ENCODE data around the gene ANGPTL2. TPM values are rescaled to one million over a fixed set of nuclear protein-coding genes. Genes with fewer than 3 reads are reported as not detected.

ANGPTL2 gene
- polyA plus RNA-seq, 4 donors: 8.0 to 72.4 (median 13.5) TPM

DNA sequence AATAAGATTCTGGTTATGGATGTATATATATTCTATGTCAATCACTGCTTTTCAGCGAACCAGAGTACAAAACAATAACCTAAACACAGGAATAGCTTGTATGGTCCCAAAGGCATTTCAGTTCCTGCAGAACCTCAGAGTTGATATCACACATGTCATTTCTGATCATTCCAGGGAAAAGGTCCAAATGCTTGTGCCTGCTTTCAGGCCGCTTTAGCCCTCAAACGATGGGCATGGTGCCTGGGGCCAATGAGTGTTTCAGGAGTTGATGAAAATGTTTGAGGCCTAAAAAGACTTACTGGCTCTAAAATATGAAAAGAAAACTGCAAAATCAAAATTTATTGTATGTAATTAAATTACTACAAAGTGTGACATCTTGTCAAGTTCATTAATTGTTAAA lies 22.8 kb downstream of the ANGPTL2 start:
- no peak for DNase-seq (ENCODE audit: low read depth in 4 of 4, low spot score in 3 of 4)

DNA sequence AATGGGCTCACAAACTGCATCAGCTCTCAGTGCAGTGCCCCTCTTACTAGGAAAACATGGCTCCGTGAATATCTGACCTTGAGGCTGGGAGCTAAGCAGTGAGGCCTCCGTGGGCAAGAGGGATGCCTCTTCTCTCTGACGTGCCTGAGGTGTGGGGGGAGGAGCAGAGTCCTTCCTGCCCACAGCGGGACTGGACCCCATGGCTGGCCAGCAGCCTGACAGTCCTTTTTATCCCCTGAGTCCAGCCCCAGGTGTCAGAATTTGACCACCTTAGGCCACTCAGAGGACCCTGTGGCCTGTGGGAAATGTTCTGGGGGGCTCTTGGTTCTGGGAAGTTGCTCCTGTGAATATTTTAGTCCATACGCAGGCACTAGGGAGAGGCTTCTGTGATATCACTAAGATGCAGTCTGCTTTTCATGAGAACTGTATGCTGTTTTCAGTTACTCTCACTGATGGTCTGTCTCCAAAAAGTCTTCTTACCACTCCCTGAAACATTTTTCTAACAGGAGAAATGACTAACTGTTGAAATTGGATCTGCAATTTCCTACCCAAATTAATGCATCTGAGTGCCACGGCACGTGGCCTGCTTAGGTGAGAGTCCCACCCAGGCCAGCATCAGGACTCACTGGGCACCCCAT lies 23.4 kb downstream of the ANGPTL2 start:
- DNase-seq (ENCODE audit: low read depth in 4 of 4, low spot score in 3 of 4): no peak

DNA sequence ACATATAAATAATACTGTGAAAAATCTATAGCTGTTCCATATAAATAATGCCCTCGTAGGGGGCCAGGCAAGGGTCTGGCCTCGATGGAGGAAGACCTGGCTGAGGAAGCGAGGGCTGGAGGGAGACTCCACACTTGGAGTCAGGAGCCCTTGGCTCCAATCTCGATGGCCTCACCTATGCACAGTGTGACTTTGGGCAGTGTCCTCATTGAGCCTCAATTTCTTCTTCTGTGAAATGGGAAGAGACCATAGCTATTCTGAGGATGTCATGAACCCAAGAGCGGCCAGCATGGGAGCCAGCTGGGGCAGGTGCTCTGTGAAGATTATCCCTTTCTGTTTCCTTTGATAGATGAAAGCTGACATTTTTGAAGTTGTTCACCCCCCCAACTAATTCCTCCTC lies 24.8 kb downstream of the ANGPTL2 start:
- DNase-seq (ENCODE audit: low read depth in 4 of 4, low spot score in 3 of 4): no peak

DNA sequence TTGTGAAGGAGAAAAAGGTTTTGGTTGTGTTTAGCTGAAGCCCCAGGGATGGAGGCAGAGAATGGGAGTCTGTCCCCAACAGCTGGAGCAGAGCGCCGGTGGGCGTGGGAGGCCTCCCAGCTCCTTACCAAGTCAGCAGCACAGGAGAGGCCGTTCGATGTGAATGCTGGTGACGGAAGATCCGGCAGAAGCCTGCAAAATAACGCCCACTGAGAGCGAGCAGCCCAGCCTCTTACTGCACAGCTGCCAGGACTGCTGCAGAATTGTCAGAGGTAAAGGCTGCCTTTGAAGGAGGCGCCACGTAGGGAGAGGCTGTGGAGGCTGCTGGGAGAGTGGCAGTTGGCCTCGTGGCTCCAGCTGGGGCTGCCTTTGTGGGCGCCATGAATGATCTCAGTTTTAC lies 26.2 kb downstream of the ANGPTL2 start:
- no peak for DNase-seq (ENCODE audit: low read depth in 4 of 4, low spot score in 3 of 4)

DNA sequence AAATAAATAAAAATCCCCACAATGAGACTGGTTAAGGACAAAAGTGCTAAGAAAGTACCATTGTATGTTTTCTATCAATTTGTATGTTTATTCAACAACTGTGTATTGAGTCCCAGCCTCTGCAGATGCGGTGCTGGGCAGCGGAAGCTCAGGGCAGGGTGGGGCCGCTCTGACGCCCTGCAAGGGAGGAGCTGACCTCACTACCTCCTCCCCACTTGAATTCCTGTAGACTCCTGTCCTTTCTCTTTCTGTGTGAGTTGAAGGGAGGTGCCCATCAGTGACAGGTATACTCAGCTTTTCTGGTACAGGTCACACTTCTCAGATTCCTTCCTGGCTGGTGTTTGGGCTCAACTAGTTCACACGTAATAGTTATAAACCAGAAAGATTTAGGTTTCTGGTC lies 27.0 kb downstream of the ANGPTL2 start:
- DNase-seq (ENCODE audit: low read depth in 4 of 4, low spot score in 3 of 4): no peak

DNA sequence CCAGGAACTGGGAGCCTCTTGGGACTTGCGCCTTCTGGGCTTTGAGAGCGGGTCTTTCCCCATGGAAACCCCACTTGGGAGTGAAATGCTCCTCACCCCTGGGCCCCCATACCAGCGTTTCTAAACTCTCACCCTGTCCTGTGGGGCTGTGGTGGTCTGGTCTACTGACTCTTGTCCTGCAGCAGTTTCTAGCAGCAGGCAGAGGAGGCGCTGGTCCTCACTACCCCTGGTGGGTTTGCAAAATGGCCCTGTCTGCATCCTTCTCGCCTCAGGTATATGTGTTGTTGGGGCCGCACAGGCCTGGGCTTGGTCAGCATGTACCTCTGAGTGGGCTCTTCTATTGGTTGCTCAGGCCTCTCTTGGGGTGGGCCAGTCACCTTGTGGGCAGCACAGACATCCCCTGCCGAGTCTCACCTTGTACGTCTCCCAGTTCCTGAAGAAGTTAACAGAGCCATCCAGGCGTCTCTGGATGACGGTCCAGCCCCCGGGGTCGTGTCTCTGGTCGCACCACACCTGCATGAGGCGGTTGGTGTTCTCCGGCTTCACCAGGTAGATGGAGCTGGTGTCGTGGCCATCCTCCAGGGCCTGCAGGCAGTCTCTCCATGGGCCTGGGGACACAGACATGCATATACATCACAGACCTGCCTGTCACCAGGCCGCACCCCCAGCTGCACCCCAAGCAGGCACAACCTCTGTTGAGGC lies 29.0 kb downstream of the ANGPTL2 start:
- no peak for DNase-seq (ENCODE audit: low read depth in 4 of 4, low spot score in 3 of 4)

DNA sequence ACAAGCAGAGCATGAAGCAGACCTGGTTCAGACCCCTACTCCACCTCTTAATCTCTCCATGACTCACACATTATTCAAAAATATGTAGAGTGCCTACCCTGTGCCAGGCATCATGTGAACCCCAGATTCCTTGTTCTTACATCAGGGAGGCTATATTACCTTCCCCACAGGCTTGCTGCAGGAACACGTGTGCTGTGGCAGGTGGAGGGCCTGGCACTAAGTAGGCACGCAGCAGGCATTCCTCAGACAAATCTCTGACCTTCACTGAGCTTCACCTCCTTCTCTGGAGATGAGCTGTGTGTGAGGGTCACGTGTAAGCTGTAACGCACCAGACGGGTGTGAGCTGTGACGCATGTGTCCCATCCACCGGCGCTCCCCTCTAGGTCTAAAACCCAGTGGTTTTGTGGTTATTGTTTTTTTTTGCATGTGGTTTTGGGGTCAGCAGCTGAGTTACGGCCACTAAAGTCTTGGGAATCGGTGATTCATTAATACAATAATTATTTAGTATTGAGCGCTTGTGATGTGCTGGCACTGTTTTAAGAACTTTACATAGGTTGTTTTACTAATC lies 30.3 kb downstream of the ANGPTL2 start:
- DNase-seq (ENCODE audit: low read depth in 4 of 4, low spot score in 3 of 4): no peak

DNA sequence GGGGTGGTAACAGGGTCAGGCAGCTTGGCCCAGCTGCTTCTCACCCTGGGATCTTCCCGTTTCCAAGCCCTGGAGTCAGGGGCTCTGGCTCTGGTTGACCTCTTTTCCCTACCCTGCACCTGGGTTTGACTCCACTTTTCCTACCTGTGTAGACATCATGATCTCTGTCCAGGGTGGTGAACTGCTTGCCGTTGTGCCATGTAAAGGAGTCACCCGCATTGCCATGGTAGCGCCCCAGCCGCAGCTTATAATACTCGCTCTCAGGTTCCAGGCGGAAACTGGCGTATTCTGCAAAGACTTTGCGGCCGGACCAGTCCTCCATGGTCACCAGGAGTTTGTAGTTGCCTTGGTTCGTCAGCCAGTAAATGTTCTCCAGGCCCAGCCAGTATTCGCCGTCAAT lies 30.9 kb downstream of the ANGPTL2 start:
- no peak for DNase-seq (ENCODE audit: low read depth in 4 of 4, low spot score in 3 of 4)

DNA sequence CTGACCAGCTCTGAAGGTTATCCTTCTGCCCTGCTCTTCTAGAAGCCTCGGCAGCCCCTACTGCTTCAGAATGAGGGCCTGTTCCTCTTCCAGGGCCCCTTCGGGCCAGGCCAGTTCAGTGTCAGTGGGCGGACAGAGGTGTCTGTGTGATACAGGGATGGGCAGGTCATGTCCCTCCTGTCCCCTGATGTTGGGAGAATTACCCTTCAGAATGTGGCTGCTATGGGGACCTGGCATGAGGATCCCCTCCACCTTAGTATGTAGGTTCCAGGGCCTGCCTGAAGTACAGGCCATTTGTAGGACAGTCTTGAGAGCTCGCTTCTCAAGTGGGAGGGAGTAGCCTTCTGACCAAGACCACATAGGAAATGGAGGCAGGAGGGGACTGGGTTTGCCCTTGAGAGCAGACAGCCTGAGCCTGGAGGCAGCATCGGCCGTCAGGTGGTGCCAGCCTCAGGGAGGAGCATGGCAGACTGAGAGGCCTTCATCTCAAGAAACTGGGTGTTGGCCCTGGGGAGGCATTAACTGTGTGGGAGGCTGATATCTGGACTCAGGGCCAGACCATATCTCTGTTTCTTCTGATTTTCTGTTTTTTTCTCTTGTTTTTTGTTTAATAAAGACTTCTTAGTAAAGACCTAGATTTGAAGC lies 32.0 kb downstream of the ANGPTL2 start:
- no peak for DNase-seq (ENCODE audit: low read depth in 4 of 4, low spot score in 3 of 4)

DNA sequence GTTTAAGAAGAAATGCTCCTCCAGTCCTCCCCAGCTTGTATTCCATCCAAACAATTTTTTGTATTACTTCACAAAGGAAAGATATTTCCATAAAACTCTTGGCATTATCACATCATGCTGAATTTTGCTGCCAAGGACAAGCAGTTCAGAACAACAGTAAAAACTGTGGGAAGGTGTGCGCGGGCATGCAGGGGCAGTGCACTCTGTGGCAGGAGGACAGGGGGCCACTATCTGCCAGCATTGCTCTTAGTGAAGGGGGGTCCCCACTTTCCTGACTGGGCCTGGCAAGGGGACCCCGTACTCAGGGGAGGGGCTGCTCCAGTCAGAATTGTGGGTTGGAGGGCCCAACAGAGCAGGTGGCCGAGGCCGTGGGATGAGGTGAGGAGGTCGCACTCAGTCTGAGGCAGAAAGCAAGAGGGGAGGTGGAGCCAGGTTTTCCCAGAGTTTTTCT lies 32.8 kb downstream of the ANGPTL2 start:
- no peak for DNase-seq (ENCODE audit: low read depth in 4 of 4, low spot score in 3 of 4)

DNA sequence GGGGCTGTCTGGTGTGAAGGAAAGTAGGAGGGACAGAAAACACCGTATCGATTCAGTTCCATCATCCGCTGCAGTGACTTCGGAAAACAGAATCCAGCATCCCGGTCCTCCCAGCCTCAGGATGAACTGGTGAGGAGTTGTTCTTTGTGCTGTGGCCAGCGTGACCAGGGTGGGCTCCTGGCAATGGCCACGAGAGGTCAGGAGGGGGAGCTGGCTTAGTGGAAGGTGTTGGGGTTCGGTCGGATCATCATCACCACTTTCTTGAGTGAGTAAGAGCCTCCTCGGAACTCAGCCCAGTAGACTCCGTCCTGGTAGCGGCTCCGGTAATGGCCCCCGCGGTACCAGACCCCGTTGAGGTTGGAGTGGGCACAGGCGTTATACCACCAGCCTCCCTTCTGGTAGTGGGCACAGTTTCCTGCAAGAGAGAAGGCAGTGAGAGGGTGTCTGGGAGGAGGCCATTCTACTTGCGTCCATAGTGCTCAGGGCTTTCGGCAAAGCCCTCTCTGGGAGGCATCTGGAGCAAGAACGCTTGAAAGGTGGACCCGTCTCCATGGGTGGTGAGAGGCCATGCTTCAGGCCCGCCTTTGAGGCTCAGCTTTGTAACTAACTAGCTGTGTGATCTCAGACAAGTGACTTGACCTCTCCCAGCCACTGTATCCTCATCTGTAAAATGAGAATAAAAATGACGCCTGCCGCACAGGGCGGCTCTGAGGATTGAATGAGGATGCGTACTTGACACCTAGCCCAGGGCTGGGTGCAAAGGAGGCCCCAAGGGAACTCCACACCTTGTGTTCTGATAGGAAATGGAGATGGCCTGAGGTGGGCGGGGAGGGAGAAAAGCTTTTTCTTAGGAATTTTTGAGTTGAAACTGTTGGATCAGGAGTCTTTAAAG lies 33.5 kb downstream of the ANGPTL2 start:
- DNase-seq (ENCODE audit: low read depth in 4 of 4, low spot score in 3 of 4): no peak

DNA sequence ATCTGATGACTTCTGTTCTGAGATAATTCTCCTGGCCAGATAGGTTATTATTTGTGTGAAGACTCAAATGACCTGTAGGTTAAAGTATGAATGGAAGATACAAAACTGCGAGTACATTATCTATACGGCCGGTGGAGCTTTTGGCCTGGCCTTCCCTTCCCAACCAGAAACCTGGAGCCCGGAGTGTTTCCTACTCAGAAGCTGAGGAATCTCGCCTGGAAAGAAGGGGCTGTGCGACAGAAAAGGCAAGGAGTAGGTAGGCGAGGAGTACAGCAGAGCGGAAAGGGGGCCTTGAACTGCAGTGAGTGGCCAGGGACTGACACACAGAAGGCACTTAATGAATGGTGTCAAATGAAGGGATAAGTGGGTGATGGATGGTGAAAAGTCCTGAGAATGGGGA lies 34.6 kb downstream of the ANGPTL2 start:
- no peak for DNase-seq (ENCODE audit: low read depth in 4 of 4, low spot score in 3 of 4)

DNA sequence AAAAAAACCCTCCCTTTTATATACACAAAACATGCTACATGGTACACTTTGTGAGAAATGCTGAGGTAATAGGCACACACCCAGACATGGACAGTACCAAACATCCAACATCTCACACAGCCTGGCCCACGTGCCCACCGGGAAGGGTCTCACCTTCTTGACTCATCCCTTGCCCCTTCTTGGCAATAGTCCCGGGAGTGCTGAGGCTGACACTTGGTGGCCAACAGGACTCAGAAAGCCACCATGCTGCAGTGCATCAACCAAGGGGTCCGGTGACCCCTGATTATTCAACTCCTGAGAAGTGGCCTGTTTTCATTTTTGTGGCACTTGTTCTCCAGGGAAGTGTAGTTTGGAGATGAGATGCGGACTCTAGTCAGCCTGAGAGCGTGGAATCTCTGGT lies 35.0 kb downstream of the ANGPTL2 start:
- DNase-seq (ENCODE audit: low read depth in 4 of 4, low spot score in 3 of 4): no peak

DNA sequence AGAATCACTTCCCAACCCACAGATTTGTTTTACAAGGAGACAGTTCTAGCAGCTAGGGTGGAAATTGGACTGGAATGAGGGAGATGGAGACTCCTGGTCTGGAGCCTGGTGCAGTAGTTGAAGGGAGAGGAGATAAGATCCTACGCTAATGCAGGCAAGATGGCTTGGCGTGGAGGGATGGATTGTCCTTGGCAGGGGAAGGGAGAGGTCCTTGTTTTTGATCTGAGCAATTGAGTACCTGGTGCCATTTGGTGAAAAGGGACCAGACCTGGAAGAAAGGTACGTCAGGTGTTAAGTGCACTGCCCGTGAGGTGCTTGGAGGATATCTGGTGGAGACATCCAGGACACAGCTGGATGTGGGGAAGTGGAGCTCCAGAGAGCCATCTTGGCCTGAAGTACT lies 35.7 kb downstream of the ANGPTL2 start:
- DNase-seq (ENCODE audit: low read depth in 4 of 4, low spot score in 3 of 4): no peak

DNA sequence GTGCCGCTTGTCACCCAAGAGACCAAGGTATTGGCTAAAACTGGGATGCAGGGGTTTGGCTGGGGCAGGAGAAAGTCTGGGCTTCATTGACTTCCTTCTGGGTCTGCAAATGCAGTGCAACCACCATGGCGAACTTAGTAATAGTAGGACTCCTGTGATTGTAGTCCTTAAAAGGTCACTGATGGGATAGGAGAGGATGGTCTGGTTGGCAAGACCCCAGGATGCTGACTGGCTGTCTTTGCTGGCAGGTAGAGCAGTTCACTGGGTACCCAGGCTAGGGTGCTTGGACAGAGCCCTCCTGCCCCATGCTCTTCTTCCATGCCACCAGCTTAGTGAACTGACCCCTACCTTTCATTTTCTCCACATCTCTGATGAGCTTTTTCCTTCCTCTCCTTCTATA lies 37.2 kb downstream of the ANGPTL2 start:
- DNase-seq (ENCODE audit: low read depth in 4 of 4, low spot score in 3 of 4): no peak

DNA sequence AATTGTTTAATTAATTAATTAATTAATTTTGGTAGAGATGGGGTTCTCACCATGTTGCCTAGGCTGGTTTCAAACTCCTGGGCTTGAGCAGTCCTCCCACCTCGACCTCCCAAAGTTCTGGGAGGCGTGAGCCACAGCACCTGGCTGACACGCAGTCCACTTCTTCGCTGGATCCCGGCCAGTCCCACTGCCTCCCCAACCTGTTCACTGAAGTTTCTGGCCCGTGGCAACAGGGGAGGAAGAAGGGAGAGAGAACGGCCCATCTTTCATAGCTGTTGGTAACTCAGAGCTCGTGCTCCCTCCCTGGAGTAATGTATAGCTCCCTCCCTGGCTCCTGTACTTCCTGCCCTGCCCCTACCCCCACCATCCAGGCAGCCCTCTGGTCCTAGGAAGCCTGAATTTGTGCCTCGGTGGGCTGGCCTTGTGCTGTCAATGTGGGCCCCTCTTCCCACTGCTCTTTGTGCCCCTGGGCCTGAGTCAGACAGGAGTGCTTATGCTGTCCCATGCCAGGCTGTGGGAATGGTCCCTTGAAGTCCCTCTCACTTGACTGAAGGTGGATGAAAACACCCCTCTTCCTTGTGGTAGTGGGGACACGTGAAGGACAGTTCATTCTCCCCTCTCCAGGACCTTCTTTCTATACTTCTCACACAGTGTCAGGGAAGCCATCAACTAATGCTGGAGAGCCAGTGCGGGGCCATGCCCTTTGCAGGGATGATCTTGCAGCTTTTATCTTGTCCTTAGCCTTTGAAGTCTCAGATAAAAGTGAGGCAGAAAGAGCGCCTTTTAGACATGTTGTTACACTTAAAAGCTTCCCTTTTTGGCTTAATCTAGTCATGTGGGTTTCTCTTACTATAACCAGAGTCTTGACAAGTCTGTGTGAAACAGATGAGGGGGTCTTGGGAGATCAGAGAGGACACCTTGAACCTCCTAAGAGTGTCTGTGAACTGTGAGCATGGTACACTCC lies 38.1 kb downstream of the ANGPTL2 start:
- no peak for DNase-seq (ENCODE audit: low read depth in 4 of 4, low spot score in 3 of 4)

DNA sequence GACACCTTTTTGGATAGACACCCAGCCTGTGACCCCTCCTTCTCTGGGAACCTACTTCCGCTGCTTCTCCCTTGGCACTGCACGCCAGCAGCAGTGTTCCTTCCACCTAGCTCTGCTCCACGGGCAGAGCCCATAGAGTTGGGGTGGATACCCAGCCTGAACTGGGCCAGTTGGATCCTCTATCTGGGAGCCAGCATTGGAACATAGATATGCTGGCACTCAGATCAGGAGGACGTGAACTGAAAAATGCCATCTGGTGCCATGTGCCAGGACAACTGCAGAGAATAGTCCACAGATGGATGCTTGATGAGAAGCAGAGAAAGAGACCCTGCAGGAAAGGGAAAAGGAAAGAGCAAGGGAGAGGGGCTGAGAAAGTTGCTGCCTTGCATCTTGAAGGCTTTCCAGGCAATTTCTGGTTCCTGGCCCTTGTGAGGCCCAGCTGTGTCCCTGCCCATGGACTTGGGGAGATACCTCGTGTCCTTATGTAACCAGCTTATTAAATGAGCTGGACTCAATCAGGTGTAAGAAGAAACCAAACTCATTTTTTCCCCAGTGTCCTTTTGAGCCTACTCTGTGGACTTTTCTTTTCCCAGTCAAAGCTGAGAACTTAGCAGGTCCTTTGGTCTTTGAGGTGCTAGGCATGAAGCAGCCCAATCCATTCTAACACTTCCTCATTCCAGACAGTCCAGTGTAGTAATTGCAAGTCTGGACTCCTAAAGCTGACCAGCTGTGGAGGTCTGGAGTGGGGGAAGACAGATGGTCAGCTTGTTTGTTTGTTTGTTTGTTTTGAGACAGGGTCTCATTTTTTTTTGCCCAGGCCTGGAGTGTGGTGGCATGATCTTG lies 39.1 kb downstream of the ANGPTL2 start:
- no peak for DNase-seq (ENCODE audit: low read depth in 4 of 4, low spot score in 3 of 4)

DNA sequence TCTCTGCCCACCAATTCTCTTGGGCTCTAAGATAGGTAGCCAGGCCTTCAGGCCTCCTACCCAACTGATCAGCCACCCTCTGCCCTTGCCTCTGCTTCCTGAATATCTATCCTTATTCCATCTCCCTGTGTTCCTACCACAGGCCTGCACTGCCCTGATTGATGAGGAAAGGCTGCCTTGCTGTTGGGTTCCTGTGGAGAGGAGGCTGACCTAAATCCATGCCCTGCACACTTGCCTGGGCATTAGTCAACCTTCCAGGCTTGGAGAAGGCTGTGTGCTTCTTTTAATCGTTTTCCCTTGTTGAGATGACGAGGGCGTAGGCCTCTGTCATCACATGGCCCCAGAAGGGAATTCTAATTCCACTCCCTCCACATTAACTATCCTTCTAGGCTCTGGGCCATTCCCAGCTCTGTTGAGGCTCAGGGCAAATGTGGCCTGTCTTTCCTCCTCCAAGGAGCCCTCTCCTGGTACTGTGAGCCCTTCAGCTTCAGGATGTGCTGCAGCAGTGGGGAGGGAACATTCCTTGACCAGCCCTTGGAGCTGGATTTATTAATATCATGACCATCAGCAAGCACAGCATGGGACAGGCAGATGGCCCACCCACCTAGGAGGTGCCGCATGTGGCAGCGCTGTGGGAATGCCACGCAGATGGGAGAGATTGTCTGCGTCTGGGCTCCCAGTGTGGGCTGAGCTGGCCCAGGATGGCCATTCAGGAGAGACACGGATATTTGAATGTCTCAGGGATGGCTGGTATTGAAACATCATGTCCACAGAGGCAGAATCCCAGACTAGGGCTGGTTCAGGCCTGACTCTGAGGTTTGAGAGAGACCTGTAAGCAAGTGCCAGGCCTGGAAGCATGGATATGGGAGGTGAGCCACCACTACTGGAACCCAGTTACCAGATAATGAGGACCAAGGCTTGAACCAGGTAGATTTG lies 40.9 kb downstream of the ANGPTL2 start:
- DNase-seq (ENCODE audit: low read depth in 4 of 4, low spot score in 3 of 4): no peak

All from left renal pelvis (tissue), 4 donors.